Posterior vena cava (tissue), 2 donors: Measurements from ENCODE around the gene SMDT1. TPM values are rescaled to one million over a fixed set of nuclear protein-coding genes. Genes with fewer than 3 reads are reported as not detected.
"Not testable (repeated sequence)": the region's sequence is repeated elsewhere in the genome, so short reads cannot be mapped to it uniquely, and the experiment has no call there.

Experiments used
- DNase-seq: peaks from one replicate; pipeline ENCODE4 v3.0.0-alpha.2; 2020; ENCODE audit warnings: low spot score
- intact Hi-C, 2 donors: fragments of 100-400 bp; cut with DNase I; formaldehyde crosslinking; loops; one replicate each; pipeline versions ENCODE4 v1.14.1 to v1.14.2; 2022 to 2023
- total RNA-seq, 2 donors: library from RNA; stranded (reverse); fragmentation: NEBNext Ultra II Directional; extraction: Animal tissue kit (Norgen Biotek cat#: 25700); gene quantifications; one replicate each; pipeline ENCODE4 v1.2.1, GENCODE V29; 2021
- donor health status: DM: yes; HTN: yes; CAD: no.
- donor health status: DM: yes; HTN: yes; CAD: no.

Gene SMDT1
- total RNA-seq, 2 donors from 2014 or later: 63.9 to 67.2 TPM

DNA sequence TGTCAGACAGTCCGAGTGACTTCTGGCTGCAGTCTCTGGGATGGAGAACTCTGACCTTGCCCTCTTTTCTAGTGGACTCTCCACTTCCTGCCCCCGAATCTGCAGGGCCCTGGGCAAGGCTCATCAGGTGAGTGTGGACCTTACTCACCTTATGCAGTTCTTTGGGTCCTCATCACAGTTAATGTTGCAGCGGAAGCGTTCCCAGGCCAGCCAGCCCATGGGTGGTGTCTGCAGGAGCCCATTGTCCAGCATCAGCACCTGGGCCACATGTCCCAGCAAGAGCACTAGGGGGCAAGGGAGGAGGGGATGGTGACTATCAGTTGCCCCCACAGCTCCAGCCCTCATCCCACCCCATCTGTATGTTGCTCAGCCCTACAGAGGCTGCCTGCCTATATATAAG, 11.2 kb upstream of the SMDT1 start:
- DNase-seq: no peak
- intact Hi-C loops: loop anchor here in 1 of 2 donors (10.0 kb wide), 1 partner anchor 83 kb away; no protein-coding TSS in a partner anchor

DNA sequence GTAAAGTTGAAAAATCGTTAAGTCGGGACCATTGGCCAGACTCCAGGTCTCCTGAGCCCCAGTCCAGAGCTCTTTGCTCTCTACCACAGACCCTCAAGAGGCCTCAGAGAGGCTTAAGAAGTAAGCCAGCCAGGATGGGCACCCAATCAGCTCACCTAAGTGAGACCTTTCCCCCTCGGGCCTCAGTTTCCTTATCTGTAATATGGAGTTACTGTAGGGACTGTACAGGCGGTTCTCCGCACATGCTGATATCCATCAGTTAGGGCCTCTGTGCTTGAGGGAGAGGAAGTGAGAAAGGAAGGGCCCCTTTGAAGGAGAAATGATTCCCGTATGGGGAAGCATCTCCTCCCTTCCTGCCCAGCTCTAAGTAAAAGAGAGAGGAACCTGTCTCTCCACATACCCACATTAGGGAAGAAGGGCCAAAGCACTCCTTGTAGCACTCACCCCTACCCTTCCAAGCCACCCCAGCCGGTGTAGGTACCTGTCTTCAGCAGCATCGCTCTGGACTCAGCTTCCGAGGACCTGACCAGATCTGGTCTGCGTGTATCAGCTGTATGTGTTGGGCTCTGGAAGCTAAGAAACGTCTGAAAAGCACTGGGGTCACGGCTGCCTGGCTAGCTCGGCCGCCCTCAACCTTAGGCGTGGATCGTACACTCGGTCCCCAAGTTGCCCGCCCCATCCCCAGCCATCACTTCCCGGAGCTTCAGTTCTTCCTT, 9.5 kb upstream of the SMDT1 start:
- intact Hi-C loops: loop anchor here in 1 of 2 donors (10.0 kb wide), 1 partner anchor 85 kb away; no protein-coding TSS in a partner anchor

DNA sequence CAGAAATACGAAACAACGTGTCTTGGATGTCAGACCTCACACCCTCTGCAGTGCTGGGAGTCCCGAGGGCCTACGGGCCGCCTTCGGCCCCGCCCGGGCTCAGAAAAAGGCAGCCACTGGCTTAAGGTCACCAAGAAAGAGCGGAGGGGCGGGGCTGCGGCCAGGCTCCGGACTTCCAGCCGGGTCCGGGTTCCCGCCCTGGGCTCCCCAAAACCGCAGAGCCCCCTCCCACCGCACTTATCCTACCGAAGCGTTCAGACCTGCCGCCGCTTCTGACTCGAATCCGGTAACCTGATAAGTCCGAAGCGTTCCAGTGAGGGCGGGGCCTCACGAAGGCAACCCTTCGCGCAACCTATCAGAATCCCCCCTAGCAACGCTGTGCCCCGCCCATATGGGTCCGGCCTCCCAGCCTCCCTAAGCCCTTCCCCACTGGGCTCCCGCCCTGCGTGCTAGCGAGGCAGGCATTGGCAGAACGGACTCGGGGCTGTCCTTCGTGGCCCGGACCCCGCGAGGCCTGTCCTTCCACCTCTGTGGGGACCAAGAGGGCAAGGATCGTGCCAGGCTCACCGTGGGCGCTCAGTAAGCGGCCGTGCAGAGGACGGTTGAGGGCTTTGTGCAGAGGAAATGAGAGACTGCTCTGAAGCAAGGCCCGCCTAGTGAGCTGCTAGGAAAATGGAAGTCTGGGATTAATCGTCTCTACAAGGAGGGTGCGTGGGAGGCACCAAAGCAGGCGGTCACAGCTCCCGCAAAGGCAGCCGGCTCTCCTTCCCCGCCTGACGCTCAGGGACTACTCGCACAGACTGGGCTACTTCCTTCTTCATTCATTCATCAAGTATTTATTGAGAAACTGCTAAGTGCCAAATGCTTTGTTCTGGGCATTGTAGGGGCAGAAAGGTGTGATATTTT, 8.7 kb upstream of the SMDT1 start, which contains the start of gene NAGA:
Gene NAGA (minus strand): TSS at position 296 of the 906 bp plus-strand sequence. CDS start 515 bp downstream, outside the sequence.
- DNase-seq: peak; percentile 98
- intact Hi-C loops: no loop called here

More for the DNA sequence above, 9.5 kb upstream of the SMDT1 start:
- DNase-seq: no peak

DNA sequence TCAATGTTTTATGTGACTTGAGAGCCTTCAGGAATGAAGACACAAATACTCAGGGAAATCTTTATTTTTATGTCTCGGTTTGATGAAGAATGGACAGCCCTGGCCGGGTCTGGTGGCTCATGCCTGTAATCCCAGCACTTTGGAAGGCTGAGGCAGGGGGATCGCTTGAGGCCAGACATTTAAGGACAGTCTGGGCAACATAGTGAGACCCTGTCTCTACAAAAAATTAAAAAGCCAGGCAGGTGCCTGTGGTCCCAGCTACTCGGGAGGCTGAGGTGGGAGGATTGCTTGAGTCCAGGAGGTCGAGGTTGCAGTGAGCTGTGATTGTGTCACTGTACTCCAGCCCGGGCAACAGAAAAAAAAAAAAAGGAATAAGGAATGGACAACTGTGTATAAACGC, 8.0 kb upstream of the SMDT1 start:
- intact Hi-C loops, DNase-seq: not testable (repeated sequence)

DNA sequence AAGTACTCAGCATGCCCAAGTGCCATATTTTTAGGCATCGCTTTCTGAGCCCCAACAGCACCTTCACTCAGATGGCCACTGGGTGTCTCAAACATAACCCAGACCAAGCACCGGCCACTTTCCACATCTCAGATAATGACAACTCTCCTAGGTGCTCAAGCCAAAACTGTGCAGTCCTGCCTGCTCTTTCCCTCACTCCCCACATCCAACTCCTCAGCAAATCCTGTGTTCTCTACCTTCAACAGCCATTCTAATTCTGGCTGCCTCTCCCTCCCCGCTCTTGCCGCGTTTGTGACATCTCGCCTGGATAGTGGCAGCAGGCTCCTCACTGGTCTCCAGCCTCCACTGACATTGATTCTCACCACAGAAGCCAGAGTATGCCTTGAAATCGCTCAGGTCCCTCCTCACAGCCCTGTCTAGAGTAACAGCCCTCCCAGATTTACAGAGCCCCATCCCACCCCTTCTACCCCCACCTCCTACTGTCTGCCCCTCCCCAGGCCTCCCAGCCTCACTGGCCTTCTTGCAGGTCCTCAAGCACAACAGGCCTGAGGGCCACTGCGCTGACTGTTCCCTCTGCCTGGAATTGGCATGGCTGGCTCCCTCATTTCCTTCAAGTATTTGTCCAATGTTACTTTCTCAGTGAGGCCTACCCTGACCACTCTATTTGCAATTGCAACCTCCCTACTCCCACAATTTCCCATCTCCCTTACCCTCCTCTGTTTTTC, 6.7 kb upstream of the SMDT1 start:
- no peak for DNase-seq
- intact Hi-C loops: no loop called here

DNA sequence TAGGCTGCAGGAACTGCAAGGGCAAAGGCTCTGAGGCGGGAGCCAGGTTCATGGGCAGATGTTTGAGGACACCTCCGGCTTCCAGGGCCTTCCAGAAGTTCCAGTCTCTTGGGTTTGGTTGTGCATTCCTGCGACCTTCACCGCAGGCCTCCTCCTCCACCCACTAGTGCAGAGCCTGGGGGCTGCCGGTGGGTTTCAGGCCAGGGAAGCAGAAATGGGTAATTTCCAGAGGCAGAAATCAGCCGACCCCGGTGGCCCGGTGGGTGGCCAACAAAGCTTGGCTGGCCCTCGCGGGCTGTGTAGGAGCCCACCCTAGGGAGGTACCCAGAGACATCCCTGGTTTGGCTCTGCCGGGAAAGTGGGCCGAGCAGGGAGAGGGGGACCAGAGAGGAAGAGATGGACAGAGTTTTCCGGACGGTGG, 5.9 kb upstream of the SMDT1 start:
- intact Hi-C loops: no loop called here
- DNase-seq: no peak

DNA sequence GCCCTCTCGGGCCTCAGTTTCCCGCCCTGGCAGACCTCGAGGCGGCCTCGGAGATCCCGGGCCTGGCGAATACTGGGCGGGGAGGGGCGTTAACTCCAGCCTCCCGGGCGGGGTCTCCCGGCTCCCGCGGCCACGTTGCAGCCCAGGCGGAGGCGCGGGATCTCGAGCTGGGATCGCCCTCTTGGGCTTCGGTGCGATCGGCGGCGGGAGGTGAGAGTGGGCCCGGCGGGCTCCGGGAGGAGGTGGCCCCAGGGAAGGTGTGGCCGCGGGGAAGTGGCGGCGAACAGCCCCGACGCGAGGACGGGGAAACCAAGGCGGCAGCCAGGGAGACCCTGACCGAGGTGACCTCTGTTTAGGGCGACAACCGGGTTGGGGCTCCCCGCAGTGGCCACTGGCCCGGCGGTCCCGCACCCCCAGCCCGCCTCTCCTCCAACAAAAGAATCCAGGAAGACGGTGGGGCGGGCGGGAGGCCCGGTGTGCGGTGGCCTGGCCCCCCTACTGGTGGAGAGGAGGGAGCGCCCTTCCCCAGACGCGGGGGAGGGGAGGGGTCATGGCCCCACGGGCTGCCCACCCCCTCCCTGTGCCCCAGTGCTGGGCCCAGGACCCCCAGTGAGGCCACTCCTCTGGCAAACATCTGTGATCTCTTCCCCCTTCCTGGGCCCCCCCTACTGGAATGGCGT, 5.2 kb upstream of the SMDT1 start, which contains the start of gene PHETA2:
Gene PHETA2 (plus strand): TSS at position 117 of the 680 bp plus-strand sequence. CDS start 3,046 bp downstream, outside the sequence.
- intact Hi-C loops: no loop called here
- DNase-seq: peak; percentile 85

DNA sequence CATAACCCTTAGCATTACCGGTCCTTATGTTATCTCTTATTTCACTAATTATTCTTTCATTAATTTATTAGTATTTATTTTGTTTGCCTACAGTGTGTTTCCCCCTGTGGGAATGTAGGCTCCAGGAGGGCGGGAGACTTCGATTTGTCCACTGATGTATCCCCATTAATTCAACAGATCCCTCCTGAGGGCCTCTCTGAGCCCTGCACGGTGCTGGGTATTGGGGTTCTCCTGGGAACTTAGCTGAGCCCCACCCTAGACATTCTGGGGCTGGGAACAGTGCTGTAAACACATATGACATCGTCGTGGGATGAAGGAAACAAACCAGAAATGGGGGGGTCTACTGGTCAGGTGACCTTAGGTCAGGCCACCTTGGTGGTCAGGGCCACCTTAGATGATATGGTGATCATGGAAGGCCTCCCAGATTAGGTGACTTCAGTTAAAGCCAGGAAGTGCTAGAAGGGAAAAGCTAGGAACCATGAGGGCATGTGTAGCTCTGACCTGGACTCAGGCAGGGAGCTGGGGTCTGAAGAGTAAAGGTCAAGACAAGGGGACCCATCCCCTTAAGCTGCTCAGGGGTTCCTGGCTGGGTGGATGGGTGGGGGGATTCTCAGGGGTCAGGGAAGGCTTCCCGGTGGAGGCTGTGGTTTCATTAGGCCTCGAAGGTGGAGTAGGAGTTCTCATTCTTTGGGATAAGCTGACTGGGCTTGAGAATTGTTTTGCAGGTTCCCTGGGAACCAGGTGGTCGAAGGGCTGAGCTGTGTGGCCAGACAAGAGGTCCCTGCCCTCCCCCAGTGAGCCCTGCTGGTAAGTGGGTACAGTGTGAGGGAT, 4.4 kb upstream of the SMDT1 start:
- intact Hi-C loops: no loop called here
- no peak for DNase-seq

DNA sequence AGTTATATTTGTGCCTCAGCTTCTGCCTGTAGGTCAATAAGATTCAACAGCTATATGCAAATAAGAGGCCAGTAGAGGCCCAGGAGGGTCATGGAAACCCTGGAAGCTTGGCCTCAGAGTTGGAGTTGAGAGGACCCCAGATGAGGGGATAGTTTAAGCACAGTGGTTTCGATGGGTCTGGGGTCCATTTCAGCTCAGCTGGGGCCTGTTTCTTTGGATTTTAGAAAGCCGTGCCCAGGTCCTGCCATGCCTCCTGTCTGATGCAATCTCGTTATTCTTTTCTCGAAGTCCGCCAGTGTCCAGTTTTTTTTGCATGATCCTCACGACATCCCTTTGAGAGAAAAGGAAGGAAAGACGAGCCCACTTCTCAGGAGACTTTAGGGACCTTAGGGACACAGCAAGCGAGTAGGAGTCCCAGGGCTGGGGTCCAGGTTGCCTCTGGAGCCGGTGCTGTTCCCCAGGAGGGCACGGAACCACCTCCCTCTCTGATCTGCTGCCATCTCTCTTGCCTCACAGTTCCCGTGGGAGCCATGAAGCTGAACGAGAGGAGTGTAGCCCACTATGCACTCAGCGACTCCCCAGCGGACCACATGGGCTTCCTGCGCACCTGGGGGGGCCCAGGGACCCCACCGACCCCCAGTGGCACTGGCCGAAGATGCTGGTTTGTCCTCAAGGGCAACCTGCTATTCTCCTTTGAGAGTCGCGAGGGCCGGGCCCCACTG, 2.6 kb upstream of the SMDT1 start:
- intact Hi-C loops: no loop called here
- DNase-seq: no peak

DNA sequence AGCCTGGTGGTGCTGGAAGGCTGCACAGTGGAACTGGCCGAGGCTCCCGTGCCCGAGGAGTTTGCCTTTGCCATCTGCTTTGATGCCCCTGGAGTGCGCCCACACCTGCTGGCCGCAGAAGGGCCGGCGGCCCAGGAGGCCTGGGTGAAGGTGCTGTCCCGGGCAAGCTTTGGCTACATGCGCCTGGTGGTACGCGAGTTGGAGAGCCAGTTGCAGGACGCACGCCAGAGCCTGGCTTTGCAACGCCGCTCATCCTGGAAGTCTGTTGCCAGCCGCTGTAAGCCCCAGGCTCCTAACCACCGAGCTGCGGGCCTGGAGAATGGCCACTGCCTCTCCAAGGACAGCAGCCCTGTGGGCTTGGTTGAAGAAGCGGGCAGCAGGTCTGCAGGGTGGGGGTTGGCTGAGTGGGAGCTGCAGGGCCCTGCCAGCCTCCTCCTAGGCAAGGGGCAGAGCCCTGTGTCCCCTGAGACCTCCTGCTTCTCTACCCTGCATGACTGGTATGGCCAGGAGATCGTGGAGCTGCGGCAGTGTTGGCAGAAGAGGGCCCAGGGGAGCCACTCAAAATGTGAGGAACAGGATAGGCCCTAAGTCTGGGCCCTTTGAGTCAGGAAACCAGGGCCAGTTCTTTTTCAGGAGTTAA, 1.9 kb upstream of the SMDT1 start:
- intact Hi-C loops: no loop called here
- DNase-seq: peak; percentile 83

DNA sequence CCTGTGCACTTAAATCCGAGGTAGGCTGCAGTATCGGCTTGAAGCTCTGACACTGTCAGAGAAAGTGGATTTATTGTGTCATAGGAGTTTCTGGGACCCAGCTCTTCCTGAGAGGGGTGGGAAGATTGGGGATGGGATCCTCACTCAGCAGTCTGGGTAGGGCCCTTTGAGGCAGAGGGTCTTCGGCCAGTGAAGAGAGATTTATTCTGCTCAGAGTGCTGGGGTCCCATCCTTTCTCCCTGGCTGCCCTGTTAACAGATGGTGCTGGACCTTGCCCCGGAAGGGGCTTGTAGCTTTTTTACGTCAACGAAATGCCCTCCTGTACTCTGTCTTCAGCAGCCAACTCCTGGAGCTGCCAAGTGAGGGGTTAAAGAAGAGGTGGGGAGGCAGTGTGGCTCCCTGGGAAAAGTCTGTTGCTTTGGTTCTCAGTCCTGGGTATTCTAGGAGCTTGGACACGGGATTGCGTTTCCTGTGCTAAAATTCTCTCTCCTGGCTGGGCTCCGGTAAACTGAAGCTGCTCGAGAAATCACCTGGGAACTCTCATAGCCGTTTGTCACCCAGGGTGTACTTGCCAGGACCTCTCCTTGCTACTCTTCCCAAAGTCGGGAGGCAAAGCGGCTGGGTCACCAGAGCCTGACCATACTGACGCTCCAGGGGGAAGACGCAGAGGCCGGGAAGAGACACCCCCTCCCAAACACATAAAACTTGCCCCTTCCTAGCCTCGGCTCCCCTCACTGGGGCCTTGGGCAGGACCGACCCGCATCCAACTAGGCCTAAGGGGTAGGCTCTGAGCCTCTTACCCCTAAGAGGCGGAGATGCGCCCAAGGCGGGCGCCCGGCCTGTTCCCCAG, 806 bp upstream of the SMDT1 start:
- no peak for DNase-seq
- intact Hi-C loops: no loop called here

DNA sequence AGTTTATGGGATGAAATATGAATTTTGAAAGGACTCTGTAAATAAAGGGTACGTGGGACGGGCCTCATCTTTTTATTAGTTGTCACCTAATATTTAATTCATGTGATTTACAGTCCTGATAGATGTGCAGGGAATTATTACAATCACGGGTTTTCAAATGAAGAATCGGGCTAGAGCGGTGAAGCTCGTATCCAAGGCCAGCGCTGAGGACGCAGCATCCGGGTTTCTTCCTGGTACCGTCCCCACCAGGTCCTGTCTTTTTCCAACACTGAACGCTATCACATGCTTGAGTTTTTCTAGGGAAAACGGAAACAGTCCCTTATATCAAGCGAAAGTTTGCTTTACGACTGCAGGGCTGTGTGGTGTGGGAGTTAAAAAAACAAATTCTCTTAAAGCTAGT, 787 bp downstream of the SMDT1 start:
- no peak for DNase-seq
- intact Hi-C loops: no loop called here

DNA sequence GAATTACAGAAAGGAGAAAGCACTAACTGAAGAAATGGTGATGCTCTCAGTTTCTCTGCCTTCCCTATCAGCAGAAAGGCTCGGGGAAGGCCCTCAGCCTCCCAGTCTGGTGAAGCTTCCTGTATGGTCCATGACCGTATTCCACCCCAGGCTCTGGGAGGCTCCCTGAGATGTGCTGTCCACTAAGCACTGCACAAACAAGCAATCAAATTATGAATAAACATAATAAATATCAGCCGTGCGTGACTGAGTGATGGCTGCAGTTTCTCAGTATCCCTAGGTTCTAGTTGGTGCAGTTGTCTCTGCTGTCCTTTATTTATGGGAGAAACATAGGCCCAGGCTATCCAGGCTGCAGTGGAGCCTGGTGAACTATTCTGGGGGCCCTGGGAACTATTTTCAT, 3.6 kb downstream of the SMDT1 start:
- no peak for DNase-seq
- intact Hi-C loops: no loop called here

DNA sequence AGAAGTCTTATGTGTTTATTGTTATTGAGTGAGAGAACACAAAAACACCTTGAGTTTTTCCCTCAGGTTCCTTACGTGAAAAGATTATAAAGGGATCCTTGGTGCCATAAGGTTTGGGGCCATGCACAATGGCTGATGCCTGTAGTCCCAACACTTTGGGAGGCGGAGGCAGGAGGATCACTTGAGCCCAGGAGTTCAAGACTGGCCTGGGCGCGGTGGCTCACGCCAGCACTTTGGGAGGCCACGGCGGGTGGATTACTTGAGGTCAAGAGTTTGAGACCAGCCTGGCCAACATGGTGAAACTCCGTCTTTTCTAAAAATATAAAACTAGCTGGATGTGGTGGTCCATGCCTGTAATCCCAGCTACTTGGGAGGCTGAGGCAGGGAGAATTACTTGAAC, 5.4 kb downstream of the SMDT1 start:
- intact Hi-C loops: no loop called here
- no peak for DNase-seq

DNA sequence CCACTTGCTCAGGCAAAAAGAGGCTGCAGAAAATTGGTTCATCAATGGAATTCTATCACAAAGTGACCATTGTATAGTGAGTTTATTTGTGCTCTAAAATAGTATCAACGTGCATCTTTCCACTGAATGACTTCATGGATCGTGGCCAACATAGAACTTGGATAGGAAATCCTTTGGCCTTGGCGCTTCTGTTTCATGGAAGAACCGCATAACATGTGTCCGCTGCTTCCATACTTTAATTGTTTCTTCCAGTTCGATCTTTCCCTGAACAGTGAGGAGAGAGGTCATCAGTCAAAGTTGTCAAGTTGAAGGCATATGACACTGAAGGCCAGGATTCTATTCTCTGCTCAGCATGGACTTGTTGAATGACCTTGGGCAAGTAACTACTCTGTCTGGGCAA, 6.6 kb downstream of the SMDT1 start:
- DNase-seq: no peak
- intact Hi-C loops: no loop called here
